ENCODE results near the gene TFEB.

DNA sequence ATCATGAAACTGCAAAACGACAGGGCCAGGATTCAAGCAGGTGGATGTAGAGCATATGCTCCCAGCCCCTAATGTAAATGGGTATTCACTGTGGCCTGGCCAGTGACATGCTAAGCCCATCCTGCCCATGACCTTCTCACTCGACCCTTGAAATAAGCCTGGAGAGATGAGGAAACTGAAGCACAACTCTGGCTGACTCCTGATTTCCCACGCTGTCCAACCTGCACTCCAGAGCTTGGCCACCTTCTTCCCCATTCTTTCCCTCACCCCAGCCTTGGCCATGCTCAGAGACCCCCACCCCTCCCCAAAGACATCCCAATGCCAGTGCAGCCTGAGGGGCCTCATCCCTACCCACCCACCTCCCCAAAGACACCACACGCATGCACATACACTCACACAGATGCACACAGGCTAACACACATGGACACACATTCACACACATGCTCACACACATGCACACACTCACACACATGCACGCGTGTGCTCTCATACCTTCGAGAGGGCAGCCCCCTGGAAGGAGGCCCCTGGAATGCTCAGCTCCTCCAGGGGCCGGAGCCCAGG is 12.4 kb downstream of the TFEB start:
- TF ChIP-seq ZBTB40 (IDR thresholded peaks at IDR 0.05; ENCODE audit: borderline replicate concordance) (no peak), POLR2A (IDR thresholded peaks at IDR 0.05; ENCODE audit: low read depth, low read length) (no peak), EP300 (IDR thresholded peaks at IDR 0.05; ENCODE audit: borderline replicate concordance in 1 of 2, control insufficient read depth in 1 of 2, low read depth in 2 of 2, low read length in 2 of 2) (no peak), GABPA (IDR thresholded peaks at IDR 0.05; ENCODE audit: low read depth) (no peak), DPF2 (IDR thresholded peaks at IDR 0.05) (no peak), POLR2AphosphoS2 (IDR thresholded peaks at IDR 0.05; ENCODE audit: low read depth, low read length) (peak; percentile 15; the same call in 1 of the 2 replicates), STAT3 (IDR thresholded peaks at IDR 0.05; ENCODE audit: low read depth, low read length) (no peak), CREB1 (IDR thresholded peaks at IDR 0.05; ENCODE audit: low read depth) (no peak), TAF1 (IDR thresholded peaks at IDR 0.05; ENCODE audit: borderline replicate concordance, low read depth, low read length) (no peak), BCL11A (IDR thresholded peaks at IDR 0.05; ENCODE audit: low read depth, low read length) (no peak)
- TF ChIP-seq, protein P1, sequence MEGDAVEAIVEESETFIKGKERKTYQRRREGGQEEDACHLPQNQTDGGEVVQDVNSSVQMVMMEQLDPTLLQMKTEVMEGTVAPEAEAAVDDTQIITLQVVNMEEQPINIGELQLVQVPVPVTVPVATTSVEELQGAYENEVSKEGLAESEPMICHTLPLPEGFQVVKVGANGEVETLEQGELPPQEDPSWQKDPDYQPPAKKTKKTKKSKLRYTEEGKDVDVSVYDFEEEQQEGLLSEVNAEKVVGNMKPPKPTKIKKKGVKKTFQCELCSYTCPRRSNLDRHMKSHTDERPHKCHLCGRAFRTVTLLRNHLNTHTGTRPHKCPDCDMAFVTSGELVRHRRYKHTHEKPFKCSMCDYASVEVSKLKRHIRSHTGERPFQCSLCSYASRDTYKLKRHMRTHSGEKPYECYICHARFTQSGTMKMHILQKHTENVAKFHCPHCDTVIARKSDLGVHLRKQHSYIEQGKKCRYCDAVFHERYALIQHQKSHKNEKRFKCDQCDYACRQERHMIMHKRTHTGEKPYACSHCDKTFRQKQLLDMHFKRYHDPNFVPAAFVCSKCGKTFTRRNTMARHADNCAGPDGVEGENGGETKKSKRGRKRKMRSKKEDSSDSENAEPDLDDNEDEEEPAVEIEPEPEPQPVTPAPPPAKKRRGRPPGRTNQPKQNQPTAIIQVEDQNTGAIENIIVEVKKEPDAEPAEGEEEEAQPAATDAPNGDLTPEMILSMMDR (IDR thresholded peaks at IDR 0.05 in 2 of 3, conservative IDR thresholded peaks at IDR 0.05 in 1 of 3; ENCODE audit: control insufficient read depth in 2 of 3, extremely low read depth in 1 of 3, insufficient read depth in 1 of 3, low read depth in 3 of 3, low read length in 3 of 3) = no peak
- TF ChIP-seq, protein P2, sequence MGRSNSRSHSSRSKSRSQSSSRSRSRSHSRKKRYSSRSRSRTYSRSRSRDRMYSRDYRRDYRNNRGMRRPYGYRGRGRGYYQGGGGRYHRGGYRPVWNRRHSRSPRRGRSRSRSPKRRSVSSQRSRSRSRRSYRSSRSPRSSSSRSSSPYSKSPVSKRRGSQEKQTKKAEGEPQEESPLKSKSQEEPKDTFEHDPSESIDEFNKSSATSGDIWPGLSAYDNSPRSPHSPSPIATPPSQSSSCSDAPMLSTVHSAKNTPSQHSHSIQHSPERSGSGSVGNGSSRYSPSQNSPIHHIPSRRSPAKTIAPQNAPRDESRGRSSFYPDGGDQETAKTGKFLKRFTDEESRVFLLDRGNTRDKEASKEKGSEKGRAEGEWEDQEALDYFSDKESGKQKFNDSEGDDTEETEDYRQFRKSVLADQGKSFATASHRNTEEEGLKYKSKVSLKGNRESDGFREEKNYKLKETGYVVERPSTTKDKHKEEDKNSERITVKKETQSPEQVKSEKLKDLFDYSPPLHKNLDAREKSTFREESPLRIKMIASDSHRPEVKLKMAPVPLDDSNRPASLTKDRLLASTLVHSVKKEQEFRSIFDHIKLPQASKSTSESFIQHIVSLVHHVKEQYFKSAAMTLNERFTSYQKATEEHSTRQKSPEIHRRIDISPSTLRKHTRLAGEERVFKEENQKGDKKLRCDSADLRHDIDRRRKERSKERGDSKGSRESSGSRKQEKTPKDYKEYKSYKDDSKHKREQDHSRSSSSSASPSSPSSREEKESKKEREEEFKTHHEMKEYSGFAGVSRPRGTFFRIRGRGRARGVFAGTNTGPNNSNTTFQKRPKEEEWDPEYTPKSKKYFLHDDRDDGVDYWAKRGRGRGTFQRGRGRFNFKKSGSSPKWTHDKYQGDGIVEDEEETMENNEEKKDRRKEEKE (IDR thresholded peaks at IDR 0.05) = no peak

Data from GM12878 (cell line).